Activated T-cell treated with anti-CD3 and anti-CD28 coated beads, Interleukin-2, amount 50 U/mL, for 72 hours (primary cell): Measurements from ENCODE around the gene MRM3. TPM values are rescaled to one million over a fixed set of nuclear protein-coding genes. Genes with fewer than 3 reads are reported as not detected.
"Not testable (repeated sequence)": the region's sequence is repeated elsewhere in the genome, so short reads cannot be mapped to it uniquely, and the experiment has no call there.

Experiments used
- ATAC-seq, 2 donors: fragments of 150-1000 bp; cut with Tn5 transposase; replicated peaks in 1 of 2; 2 replicates each; pipeline ENCODE4 v1.10.0; 2021; ENCODE audit warnings: moderate library complexity in 2 of 2, mild to moderate bottlenecking in 1 of 2
- DNase-seq, 2 donors: peaks; one replicate each; pipeline ENCODE4 v3.0.0; 2021 to 2022; ENCODE audit warnings: mixed read lengths in 1 of 2
- H3K27ac Mint-ChIP-seq: one replicate; pipeline ENCODE4 v1.8.0; 2022; ENCODE audit warnings: mild to moderate bottlenecking, moderate library complexity, mixed read lengths
- H3K27me3 Mint-ChIP-seq: one replicate; pipeline ENCODE4 v1.8.0; 2022; ENCODE audit warnings: low read depth, mixed read lengths
- H3K36me3 Mint-ChIP-seq, 2 donors: one replicate each; pipeline ENCODE4 v1.8.0; 2022; ENCODE audit warnings: mixed read lengths in 2 of 2, mild to moderate bottlenecking in 1 of 2; ENCODE audit not compliant: insufficient read depth in 2 of 2
- H3K4me1 Mint-ChIP-seq: one replicate; pipeline ENCODE4 v1.8.0; 2022; ENCODE audit warnings: low read depth, mixed read lengths
- H3K4me3 Mint-ChIP-seq, 2 donors: one replicate each; pipeline ENCODE4 v1.8.0; 2022; ENCODE audit warnings: mild to moderate bottlenecking in 2 of 2, mixed read lengths in 2 of 2, moderate library complexity in 2 of 2
- H3K9me3 Mint-ChIP-seq, 2 donors: one replicate each; pipeline ENCODE4 v1.8.0; 2022; ENCODE audit warnings: mixed read lengths in 2 of 2
- total RNA-seq, 2 donors: library from RNA; stranded (reverse); gene quantifications; one replicate each; pipeline ENCODE4 v1.2.3, GENCODE V29; 2022

MRM3 gene
- total RNA-seq, 2 donors from 2014 or later, result 23.6 to 26.7 TPM

GRCh38 chr17:802901-803881 lies 21.0 kb downstream of the MRM3 start:
- no peak for DNase-seq
- Mint-ChIP-seq H3K27ac (no peak overlapping the region), H3K4me3 (no peak overlapping the region), H3K27me3 (no peaks in the 10 kb centered on the region), H3K4me1 (no peaks in the 10 kb centered on the region), H3K36me3 (no peaks in the 10 kb centered on the region), H3K9me3 (no peaks in the 10 kb centered on the region)
- ATAC-seq, result no peak

DNA sequence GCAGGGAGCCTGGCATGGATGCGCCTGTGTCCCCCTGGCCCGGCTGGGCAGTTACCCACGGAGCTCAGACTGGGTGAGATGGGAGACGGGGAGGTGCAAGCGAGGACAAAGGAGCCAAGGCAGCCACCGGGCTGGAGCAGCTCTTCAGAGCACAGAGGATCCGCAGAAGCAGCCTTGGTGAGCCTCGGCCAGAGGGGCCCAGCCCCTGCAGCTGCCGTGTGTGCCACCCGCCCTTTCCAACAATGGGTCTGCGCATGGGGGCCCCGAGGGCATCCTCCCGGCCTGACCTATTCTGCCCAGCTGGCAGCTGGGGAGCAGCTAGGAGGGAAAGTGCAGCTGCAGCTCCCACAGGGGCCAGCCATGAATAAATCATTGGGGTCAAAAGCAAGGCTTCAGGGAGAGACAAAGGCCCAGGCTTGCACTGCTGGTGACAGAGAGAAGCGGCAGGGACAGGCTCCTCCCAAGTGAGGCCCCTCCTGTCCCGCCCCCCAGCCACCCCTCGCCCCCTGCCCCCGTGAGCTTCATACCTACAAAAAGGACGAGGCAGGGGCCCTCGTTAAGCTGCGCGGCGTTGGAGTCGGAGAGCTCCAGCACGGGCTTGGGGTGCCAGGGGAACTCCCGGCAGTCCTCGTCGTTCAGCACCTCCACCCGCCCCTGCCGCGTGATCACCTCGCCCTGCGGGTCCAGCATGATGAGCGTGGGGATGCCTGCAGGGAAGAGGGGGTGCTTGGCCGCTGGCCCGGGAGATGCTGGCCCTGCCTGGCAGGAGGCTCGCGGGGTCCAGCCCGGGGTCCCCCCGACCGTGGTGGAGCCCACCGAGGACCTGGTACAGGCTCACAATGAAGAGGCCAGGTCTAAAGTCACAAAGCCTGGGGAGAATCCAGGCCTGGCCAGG lies 22.6 kb downstream of the MRM3 start:
- Mint-ChIP-seq H3K9me3 (no peaks in the 10 kb centered on the region), H3K4me1 (no peaks in the 10 kb centered on the region), H3K36me3 (no peaks in the 10 kb centered on the region), H3K27me3 (no peaks in the 10 kb centered on the region), H3K27ac (no peak overlapping the region), H3K4me3 (no peak overlapping the region)
- ATAC-seq (no peak), DNase-seq (no peak)

GRCh38 chr17:805886-806285 lies 23.7 kb downstream of the MRM3 start:
- ATAC-seq, H3K27ac Mint-ChIP-seq, H3K4me3 Mint-ChIP-seq, H3K9me3 Mint-ChIP-seq, H3K4me1 Mint-ChIP-seq, H3K36me3 Mint-ChIP-seq, DNase-seq, H3K27me3 Mint-ChIP-seq: not testable (repeated sequence)

- H3K4me1 Mint-ChIP-seq, result no peaks in the 10 kb centered on the region
- no peak overlapping the region for H3K4me3 Mint-ChIP-seq
- H3K36me3 Mint-ChIP-seq, result no peaks in the 10 kb centered on the region
- ATAC-seq (no peak), DNase-seq (no peak)
- no peaks in the 10 kb centered on the region for H3K9me3 Mint-ChIP-seq
- no peak overlapping the region for H3K27ac Mint-ChIP-seq
- no peaks in the 10 kb centered on the region for H3K27me3 Mint-ChIP-seq
Observed at GRCh38 chr17:806346-806745, 24.2 kb downstream of the MRM3 start.

GRCh38 chr17:806781-807522 lies 24.8 kb downstream of the MRM3 start:
- Mint-ChIP-seq H3K4me3 (no peak overlapping the region), H3K4me1 (no peaks in the 10 kb centered on the region), H3K36me3 (no peaks in the 10 kb centered on the region), H3K27ac (no peak overlapping the region), H3K9me3 (no peaks in the 10 kb centered on the region), H3K27me3 (no peaks in the 10 kb centered on the region)
- ATAC-seq (no peak), DNase-seq (no peak)

DNA sequence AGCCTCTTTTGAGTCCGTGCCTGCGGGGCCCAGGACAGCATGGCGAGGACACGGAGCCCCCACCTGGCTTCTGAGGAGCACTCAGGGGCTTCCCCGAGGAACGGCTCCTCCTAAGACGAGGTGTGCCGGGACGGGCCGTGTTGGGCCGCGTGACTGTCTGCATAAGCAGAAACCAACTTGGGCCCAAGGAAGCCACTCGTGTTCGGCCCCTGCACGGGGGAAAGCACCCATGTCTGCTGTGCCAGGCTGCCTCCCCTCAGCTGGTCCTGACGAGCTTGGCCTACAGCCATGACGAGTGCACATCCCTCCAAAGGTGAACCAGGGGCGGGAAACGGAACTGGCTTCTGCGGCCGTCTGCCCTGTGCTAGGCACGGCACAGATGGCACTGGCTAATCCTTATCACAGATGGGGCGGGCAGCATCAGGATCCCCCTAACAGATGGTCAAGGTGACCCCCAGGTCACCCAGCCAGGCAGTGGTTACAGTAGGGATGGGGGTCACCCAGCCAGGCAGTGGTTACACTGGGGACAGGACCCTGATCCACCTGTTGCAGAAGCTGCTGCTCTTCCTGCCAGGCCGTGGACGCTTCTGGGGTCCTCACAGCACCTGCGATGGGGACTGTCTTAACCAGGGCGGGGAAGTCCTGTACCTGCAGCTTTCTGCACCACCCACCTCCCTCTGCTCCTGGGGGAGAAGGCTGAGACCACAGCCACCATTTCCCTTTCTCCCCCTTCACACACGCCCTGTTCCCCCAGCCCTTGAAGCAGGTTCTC lies 25.6 kb downstream of the MRM3 start:
- no peak overlapping the region for H3K4me3 Mint-ChIP-seq

GRCh38 chr17:811051-811784 lies 29.1 kb downstream of the MRM3 start:
- H3K27ac Mint-ChIP-seq, result no peak overlapping the region
- no peaks in the 10 kb centered on the region for H3K27me3 Mint-ChIP-seq
- ATAC-seq (no peak), DNase-seq (no peak)
- H3K4me1 Mint-ChIP-seq, result no peaks in the 10 kb centered on the region
- H3K9me3 Mint-ChIP-seq, result peaks cover 4% of the 10 kb centered on the region in 2 donors
- H3K36me3 Mint-ChIP-seq, result no peaks in the 10 kb centered on the region
- no peak overlapping the region for H3K4me3 Mint-ChIP-seq

More for the DNA sequence above, 25.6 kb downstream of the MRM3 start:
- no peak overlapping the region for H3K27ac Mint-ChIP-seq
- peaks cover 4% of the 10 kb centered on the region in 2 donors for H3K9me3 Mint-ChIP-seq
- H3K27me3 Mint-ChIP-seq, result no peaks in the 10 kb centered on the region
- ATAC-seq (no peak), DNase-seq (no peak)
- H3K36me3 Mint-ChIP-seq, result no peaks in the 10 kb centered on the region
- H3K4me1 Mint-ChIP-seq, result no peaks in the 10 kb centered on the region

DNA sequence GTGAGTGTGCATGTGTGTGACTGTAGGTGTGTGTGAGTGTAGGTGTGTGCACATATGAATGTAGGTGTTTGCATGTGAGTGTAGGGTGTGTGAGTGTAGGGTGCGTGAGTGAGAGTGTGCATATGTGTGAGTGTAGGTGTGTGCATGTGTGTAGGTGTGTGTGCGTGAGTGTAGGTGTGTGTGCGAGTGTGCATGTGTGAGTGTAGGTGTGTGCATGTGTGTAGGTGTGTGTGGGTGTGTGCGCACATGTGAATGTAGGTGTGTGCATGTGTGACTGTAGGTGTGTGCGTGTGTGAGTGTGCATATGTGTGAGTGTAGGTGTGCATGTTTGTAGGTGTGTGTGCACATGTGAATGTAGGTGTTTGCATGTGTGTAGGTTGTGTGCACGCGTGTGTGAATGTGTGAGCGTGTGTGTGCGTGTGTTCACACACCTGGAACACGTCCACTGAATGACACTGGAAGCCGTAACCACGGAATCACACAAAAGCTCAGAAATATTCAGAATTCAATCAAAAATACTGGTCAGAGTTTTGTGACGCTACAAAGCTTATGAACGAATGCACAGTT lies 30.6 kb downstream of the MRM3 start:
- ATAC-seq, result no peak

DNA sequence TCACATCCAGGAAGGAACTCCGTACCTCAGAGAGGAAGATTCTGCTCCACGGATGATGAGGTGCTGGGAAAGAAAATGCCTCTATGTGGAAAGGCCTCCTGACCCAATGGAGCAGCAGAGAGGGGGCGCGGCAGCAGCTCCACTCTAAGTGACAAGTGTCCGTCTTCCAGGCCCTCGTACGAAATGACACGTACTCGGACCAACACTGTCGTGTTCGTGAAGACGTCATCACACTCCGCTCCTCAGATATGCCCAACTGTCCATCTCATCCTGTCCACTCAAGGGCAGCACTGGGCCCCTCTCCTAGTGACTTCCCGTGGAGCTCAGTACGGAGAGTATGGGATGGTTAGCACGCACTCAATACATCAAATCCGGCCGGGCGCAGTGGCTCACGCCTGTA lies 32.2 kb downstream of the MRM3 start:
- Mint-ChIP-seq H3K9me3 (peaks cover 4% of the 10 kb centered on the region in 2 donors), H3K4me3 (no peak overlapping the region), H3K36me3 (no peaks in the 10 kb centered on the region), H3K27me3 (no peaks in the 10 kb centered on the region), H3K4me1 (no peaks in the 10 kb centered on the region), H3K27ac (no peak overlapping the region)
- DNase-seq (no peak), ATAC-seq (no peak)

More for the DNA sequence above, 30.6 kb downstream of the MRM3 start:
- Mint-ChIP-seq H3K4me3 (no peak overlapping the region), H3K27me3 (no peaks in the 10 kb centered on the region), H3K4me1 (no peaks in the 10 kb centered on the region), H3K36me3 (no peaks in the 10 kb centered on the region), H3K9me3 (peaks cover 4% of the 10 kb centered on the region in 2 donors), H3K27ac (no peak overlapping the region)
- DNase-seq, result no peak

DNA sequence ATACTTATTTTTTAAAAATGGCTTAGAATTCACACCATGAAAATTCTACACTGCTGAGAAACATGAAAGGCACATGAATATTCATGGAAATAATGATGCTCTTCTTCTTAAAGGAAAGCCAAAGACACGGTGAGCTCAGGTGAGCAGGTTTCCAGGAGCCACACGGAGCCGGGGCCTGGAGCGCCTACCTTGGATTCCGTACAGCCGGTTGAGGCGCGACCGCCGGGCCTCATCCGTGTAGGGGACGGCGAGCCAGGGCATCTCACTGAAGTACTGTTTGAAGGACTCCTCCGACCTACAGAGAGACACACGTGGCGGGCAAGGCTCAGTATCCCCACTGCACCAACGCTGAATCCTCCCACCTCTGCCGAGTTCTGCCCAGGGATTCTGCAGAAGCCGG lies 37.1 kb downstream of the MRM3 start:
- no peaks in the 10 kb centered on the region for H3K4me1 Mint-ChIP-seq
- DNase-seq, result no peak
- no peaks in the 10 kb centered on the region for H3K27me3 Mint-ChIP-seq
- ATAC-seq, result no peak
- no peak overlapping the region for H3K4me3 Mint-ChIP-seq
- no peaks in the 10 kb centered on the region for H3K36me3 Mint-ChIP-seq
- H3K9me3 Mint-ChIP-seq, result no peaks in the 10 kb centered on the region
- no peak overlapping the region for H3K27ac Mint-ChIP-seq

DNA sequence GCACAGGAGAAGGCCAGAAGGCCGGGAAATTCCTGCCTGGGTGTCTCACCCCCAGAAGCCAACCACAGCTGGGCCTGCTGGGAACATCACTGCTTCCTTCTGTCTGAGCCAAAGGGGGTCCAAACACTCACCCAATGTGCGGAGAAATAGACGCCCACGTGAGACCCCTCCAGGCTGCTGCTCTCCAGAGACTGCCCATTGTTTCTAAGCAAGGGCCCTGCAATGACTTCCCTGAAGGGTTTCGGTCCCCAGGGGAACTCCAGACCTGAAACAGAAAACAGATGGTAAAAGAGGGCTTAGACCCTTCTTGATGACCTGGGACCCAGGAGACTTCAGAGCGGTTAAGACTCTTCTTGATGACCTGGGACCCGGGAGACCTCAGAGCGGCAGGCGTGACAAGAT lies 41.3 kb downstream of the MRM3 start:
- H3K27me3 Mint-ChIP-seq, result no peaks in the 10 kb centered on the region
- no peaks in the 10 kb centered on the region for H3K4me1 Mint-ChIP-seq
- H3K36me3 Mint-ChIP-seq, result no peaks in the 10 kb centered on the region
- H3K4me3 Mint-ChIP-seq, result no peak overlapping the region
- ATAC-seq (no peak), DNase-seq (no peak)
- H3K9me3 Mint-ChIP-seq, result no peaks in the 10 kb centered on the region
- no peak overlapping the region for H3K27ac Mint-ChIP-seq
